ENCODE data around the gene PTPN5.

PTPN5 gene

GRCh38 chr11:18739685-18740084, 51.9 kb downstream of the PTPN5 start:
- DNase-seq (ENCODE audit: low spot score), result no peak

GRCh38 chr11:18737642-18738041, 54.0 kb downstream of the PTPN5 start:
- no peak for DNase-seq (ENCODE audit: low spot score)

DNA sequence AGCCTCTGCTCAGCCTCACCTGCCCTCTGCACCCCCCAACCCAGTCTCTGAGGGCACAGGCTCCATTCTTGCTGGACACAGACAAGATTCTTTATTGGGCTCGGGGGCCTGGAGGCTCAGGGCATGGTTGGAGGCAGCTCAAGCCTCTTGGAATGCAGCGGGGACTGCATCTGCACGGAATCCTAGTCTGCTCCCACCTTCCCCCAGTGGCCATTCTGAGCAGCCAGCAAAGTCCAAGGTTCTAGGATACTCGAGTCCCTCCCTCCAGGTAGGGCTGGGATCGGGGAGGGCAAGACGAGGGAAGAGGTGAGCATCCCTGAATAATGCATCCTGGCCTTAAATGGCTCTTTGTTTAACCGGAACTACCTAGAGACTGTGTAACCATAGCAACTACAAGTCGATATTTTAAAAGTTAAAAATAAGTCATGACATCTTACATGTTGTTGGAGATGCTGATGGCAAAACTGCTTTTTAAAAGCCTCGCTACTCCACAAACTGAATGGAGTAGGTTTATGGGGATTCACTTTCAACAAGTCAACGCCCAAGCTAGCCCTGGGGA, 54.9 kb downstream of the PTPN5 start:
- no peak for DNase-seq (ENCODE audit: low spot score)

DNA sequence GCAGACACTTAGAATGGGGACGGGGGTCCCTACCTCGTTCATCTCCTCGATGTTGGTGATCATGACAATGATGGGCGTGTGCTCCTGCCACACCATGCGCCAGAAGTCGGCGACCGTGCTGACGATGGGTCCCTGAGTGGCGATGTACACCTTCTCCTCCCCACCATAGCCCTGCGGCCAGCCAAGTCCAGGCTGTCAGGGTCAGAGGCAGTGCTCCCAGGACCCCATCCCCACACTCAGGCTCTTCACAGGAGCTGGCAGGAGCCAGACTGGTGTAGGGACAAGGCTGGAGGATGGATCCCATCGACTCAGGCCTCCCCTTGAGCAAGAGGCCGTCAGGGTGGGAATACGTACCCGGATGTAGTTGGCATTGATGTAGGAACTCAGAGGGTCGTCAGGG, 58.4 kb downstream of the PTPN5 start:
- no peak for DNase-seq (ENCODE audit: low spot score)

- DNase-seq (ENCODE audit: low spot score), result peak; percentile 71
Observed at GRCh38 chr11:18731949-18732821, 59.4 kb downstream of the PTPN5 start.

DNA sequence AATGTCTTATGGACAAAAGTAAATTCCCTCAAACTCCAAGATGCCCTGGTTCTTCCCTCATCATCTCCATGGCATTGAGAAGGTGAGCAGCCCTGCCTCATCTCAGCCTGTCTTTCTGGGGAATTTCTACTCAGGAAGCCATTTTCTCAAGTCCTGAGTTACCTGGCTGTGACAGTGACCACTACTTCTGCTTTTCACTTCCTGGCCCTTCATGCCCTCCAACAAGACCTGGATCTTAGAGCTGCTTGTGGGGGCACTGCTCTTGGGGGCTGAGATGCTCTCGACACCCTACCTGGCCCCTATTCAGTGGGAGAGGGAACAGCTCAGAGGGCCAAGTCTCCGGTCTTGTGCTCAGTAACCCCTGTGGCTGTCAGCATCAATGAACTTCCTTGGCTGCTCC, 60.2 kb downstream of the PTPN5 start:
- no peak for DNase-seq (ENCODE audit: low spot score)

- DNase-seq (ENCODE audit: low spot score), result no peak
Observed at GRCh38 chr11:18730020-18730419, 61.6 kb downstream of the PTPN5 start.

DNA sequence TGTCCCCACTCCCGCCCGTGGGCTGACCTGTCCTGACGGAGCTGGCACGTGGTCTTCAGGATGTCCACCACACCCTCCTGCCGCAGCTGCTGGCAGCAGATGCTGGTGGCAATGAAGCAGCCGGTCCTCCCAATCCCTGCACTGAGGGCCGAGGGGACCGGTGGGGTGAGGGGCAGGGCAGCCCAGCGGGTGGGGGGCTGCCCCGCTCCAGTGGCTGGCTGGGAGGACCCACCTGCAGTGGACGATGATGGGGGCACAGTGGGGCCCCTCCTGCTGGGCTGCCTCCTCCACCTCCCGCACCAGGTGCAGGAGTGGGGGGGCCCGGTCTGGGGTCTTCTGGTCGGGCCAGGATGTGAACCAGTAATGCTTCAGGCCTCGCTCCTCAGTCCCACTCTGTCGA, 62.2 kb downstream of the PTPN5 start:
- no peak for DNase-seq (ENCODE audit: low spot score)

DNA sequence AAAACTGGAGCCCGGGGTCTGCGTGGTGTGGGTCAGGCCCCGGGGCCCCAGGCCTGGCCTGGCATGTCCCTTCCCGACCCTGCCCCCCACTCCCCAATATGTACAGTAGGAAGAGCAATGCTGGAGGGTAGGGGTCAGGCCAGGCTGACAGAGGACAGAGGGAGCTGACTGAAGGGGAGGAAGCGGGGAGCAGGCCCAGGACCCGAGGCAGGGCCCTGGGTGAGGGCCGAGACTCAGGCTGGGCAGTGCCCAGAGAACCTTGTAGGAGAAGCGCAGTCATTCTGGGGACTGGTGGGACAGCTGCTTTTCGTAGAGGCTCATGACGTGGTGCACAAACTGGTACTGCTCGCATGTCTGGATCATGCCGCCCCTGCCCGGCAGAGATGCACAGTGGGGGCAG, 62.9 kb downstream of the PTPN5 start:
- DNase-seq (ENCODE audit: low spot score), result no peak

DNA sequence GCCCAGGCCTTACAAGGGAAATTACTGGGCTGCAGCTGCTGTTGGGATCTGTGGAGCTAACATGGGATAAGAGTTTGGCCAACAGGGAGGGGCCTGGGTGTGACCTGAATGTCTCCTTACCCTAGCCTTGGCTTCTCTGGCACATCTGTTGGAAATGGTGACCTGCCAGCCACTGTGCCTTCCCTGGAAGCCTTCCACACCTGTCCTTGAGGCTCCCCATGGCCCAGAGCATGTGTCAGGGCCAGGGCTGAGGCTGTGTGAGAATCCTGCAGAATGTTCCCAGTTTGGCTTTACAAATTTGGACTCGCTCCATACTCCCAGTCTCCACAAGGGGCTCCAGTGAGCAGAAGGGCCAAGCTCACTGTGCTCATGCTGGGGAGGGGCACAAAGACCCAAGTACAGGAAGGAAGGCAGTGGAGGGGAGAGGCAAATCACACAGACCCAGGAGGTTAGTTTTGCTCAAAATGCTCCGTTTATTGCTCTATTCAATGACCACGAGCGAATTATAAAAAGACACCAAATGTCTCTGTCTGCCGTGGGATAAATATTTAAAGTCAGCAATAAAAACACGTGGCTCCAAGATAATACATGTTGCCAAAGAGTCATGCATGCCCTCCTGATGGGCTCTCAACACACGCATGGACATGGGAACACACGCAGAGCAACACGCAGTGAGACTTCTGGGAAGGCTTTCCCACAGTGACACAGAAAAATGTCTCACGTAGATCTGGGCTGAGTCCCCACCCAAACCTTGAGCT, 63.9 kb downstream of the PTPN5 start:
- DNase-seq (ENCODE audit: low spot score), result peak; percentile 75

- no peak for DNase-seq (ENCODE audit: low spot score)
Observed at GRCh38 chr11:18726040-18726439, 65.6 kb downstream of the PTPN5 start, which contains the start of gene IGSF22. Gene IGSF22 (minus strand): TSS chr11:18726188. CDS start chr11:18724236, 1,952 bp downstream.

DNA sequence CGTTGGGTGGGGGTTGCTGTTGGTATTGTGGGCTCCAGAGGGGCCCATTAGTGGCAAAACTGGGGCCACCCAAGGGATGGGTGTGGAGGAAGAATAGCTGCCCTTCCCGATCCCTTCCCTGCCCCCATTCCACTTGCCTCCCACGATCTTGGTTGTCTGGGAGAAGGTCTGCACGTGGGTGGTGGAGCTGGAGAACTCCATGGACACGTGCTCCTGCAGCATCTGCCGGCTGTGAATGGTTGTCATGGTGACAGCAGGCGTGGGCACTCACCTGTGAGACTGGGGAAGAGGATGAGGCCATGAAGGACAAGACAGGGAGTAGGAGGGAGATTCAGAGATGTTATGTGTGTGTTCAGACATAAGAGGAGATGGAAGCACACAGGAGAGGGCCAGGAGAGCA, 67.6 kb downstream of the PTPN5 start:
- DNase-seq (ENCODE audit: low spot score), result no peak

DNA sequence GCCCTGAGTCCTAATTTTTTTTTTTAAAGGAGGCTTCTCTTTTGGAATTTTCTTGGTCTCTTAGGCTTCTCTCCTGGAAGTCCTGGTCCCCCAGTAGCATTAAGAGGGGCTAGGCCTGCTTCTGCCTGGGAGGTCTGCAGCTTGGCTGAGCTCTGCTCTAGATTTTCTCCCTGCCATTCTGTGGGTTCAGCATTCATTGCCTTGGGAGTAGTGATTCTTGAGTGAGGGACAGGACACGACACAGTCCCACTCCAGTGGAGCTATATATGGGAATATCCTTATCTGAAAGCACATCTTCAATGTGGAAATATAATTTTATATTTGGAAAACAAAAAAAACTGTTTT, 69.3 kb downstream of the PTPN5 start:
- DNase-seq (ENCODE audit: low spot score), result no peak

- DNase-seq (ENCODE audit: low spot score), result peak; percentile 63
Observed at GRCh38 chr11:18721561-18722292, 69.9 kb downstream of the PTPN5 start.

DNA sequence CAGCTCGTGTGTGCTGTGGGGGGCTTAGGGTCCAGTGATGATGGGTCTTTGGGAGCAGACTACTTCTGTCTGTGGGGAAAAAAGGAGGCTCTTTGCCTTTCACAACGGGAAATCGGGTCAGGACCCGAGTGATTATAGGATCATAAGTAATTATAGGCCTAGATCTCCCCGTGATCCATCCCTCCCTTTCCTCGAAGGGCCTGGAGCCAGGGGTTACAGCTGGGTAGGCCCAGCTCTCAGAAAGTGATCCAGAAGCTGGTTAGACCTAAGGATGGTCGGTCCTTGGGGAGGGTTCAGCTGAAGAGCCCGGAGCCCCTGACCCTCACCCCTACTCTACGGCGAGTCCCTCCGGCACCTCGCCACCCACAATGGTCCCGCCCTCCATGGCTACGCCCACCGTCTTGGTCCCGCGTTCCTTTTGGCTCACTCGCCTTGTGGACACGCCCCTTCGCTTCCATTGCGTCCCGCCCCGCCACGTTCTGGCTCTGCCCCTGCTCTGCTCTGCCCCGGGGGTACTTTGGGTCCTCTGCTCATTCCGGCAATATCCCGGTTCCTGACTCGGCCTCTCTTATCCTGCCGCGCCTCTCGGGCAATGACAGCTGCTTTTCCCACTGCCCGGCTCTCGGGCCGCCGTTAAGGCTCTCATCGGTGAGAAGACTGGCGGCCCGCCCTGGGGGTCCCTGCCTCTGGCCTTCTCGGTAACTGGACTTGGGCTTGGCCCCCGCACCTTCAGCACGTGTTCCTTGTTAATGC, 70.6 kb downstream of the PTPN5 start:
- DNase-seq (ENCODE audit: low spot score), result peak; percentile 52

DNA sequence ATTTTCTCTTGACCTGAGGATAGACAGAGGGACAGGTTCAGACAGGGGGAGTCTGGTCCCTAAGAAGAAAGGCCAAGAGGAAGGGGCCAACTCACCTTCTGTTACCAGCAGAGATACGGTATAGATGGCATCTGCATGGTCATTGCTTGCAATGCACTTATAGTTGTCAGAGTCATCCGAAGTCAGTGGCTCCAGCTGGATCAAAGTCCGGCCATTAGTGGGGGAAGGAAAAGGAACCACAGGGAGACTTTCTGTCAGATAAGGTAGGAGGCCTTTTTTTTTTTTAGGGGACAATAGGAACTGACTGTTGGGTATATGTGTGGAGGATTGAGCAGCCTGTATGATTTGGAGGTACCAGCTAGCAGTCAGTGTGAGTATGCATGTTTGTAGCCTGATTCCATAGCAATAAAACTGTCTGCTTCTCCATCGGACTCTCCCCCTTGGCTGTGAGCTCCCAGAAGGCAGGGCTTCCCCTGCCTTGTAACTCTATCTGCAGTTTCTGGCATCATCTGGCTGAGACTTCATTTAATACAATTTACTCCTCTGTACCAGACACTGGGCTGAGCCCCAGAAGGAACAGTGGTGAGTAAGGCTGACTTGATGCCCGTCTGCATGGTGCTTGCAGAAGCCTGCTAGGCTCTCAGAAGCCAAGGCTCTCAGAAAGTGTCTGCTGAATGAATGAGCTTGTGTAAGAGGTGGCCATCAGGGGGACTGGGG, 71.3 kb downstream of the PTPN5 start:
- DNase-seq (ENCODE audit: low spot score), result no peak

- DNase-seq (ENCODE audit: low spot score), result no peak
Observed at GRCh38 chr11:18715476-18715875, 76.1 kb downstream of the PTPN5 start.

GRCh38 chr11:18714443-18714780, 77.2 kb downstream of the PTPN5 start:
- DNase-seq (ENCODE audit: low spot score), result no peak

- no peak for DNase-seq (ENCODE audit: low spot score)
Observed at GRCh38 chr11:18713646-18714442, 77.8 kb downstream of the PTPN5 start.

- DNase-seq (ENCODE audit: low spot score), result no peak
Observed at GRCh38 chr11:18710545-18710944, 81.1 kb downstream of the PTPN5 start.
